GOT3 (cell line): ENCODE results near the gene VGLL4.

ENCODE experiments used
- DNase-seq: peaks from one replicate; lab custom pipeline; 2025; ENCODE audit warnings: mixed read lengths; lab: John Stamatoyannopoulos, UW

Gene VGLL4

DNA sequence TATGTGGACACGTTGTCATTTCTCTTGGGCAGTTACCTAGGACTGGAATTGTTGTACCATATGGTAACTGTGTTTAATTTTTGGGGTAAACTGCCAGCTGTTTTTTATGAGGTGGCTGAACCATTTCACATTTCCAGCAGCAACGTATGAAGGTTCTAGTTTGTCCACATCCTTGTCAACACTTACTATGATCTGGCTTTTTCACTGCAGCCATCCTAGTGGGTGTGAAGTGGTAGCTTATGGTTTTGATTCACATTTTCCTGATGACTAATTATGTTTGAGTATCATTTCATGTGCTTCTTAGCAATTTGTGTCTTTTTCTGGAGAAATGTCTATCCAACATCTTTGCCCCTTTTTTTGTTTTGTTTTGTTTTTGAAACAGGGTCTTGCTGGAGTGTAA lies 96.2 kb downstream of the VGLL4 start:
- DNase-seq: no peak

DNA sequence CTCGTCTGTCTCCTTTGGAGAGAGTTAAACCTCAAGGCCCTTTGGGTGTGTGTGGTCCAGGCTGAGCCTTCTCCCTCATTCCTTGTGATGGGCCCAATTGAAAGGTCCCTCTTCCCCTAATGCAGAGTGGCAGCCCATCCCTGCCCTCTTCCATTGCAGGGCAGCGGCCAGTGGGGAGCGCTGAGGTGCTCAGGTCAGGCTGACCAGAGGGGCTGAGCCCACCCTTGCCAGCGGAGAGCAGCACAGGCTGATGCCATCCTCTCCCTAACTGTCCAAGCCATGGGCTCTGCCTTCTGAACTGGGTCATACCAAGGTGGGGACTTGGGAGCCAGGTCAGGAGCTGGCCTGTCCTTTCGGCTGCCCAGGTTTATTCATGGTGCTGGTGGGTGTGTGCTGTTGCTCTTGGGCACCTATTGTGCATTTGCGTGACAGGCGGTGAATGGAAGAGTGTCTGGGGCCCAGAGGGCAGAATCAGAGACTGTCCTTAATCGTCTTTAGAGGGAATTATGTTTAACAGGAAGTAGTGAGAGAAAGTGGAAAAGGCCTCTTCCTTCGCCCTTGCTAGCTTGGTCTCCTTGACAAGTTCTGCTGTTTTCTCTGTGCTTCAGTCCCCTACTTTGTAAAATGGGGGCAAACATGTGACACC lies 96.9 kb downstream of the VGLL4 start:
- no peak for DNase-seq

DNA sequence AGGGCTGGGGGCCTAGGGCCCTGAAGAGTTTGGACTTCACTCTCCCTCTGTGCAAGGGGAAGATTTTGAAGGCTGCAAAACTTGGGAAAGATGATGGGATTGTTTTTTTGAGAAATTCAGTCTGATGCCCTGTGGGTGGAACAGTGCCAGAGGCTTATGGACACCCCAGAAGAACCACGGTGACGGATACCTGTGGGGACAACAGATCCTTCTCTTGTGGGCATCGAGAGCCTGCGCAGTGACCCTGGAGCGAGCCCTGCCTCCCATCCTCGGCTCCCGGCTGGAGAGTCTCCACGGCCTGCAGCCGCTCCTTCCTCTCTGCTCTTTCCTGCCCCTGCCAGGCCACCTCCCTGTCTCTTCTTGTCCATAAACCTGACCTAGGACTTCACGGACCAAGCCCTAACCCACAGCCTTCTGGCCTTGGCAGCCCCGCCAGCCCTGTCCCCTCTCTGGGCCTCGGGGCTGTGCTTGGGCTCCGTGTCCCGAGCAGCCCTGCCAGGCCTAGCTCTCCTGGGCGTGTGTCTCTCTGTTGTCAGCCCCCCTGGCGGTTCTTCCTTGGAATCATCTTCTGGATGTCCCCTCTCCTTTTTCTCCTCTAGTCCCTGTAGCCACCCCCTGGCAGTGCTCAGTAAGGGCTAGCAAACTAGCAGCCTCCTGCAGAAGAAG lies 98.4 kb downstream of the VGLL4 start:
- no peak for DNase-seq

DNA sequence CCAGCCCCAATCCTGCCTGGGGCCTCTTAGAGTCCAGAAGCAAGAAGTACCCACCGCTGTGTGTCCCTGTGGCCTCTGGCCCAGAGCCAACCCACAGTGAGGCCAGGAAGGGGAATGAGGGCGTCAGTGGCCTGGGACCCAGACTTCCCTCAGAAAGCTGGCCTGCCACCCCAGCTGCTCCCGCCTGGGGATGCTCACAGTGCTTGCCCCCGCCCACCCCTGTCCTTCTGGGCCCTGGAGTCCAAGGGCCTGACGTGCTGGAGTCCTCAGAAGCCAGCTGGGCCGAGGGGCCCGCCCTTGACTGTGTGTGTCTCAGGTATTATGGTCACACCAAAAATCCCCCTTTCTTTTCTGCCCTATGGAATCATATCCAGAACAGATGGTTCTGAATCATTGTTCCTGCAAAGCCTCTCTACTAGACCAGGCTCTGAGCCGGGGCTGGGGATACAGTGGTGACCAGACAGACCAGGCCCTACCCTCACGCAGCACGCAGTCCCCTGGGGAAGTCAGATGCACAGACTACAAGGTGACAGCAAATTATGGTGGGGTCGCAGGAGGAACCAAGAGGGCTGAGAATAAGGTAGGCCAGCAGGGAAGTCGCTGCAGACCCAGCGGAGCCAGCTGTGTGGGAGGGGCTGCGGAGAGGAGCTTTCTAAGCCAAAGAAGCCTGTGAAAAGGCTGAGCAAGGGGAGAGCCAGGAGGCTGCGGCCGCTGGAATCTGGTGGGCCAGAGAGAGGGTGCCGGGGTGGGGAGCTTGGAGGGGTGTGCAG lies 99.1 kb downstream of the VGLL4 start:
- no peak for DNase-seq

DNA sequence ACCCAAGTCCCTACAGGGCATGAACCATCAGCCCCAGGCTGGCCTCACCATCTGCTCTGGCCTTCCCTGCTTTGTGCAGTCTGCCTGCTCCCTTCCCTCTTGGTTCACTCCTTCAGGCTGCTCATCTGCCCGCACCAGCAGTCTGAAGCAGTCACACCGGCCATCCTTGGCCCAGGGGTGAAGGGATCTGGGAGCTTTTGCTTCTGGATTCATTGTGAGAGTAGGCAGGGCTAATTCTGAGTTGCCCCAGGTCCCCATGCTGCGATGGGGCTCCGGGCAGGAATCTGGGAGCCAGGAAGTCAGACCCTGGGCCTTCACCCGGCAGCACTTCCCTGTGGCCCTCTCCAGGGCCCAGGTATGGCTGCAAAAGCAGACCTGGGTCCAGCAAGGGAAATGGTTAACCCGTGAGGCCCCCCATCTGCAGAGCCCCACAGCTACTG lies 99.7 kb downstream of the VGLL4 start:
- no peak for DNase-seq

DNA sequence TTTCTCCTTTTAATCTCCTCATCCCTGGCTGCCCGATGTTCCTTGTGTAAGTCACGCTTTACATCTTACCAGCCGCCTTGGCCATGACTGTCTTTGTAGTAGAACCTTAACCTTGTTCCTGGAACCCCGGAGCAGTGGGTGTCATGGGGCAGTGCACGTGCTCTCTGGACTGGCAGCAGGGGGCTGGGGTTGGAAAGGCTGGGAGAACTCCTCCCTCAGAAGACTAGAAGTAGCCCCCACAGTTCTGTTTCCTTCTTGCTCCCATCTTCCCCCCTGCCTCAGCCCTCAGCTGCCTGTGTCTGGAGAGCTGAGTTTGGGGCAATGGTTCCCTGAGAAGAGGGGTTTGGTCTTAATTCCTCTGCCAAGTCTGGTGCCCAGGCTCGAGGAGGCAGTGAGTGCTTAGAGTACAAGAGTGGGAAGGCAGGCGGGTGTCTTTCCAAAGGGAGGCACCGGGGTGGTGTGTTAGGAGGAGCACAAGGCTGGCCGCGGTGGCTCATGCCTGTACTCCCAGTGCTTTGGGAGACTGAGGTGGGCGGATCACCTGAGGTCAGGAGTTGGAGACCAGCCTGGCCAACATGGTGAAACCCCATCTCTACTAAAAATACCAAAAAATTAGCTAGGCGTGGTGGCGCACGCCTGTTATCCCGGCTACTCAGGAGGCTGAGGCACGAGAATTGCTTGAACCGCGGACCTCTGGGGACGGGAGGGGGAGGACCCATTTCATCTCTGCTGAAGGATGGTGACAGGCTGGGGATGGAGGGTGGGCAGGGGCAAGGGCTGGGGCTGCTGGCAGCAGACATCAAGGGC lies 100.4 kb downstream of the VGLL4 start:
- no peak for DNase-seq

DNA sequence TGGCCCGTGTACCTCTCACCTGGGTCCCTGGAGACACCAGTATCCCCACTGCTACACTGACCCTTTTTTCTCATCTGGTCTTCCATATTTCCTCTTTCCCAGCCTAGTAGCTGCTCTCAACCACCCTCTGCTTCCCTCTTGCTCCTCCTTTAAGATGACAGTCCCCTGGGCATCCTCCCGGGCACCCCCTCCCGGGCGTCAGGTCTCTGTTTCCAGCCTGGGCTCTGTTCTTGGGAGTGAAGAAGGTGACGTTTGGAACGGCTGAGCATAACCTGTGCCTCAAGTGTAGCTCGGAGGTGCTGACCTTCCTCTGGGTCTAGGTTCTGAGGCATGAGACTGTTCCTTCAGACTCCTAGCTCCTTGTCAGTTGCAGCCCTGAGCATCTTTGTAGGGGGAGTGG lies 101.2 kb downstream of the VGLL4 start:
- DNase-seq: no peak

DNA sequence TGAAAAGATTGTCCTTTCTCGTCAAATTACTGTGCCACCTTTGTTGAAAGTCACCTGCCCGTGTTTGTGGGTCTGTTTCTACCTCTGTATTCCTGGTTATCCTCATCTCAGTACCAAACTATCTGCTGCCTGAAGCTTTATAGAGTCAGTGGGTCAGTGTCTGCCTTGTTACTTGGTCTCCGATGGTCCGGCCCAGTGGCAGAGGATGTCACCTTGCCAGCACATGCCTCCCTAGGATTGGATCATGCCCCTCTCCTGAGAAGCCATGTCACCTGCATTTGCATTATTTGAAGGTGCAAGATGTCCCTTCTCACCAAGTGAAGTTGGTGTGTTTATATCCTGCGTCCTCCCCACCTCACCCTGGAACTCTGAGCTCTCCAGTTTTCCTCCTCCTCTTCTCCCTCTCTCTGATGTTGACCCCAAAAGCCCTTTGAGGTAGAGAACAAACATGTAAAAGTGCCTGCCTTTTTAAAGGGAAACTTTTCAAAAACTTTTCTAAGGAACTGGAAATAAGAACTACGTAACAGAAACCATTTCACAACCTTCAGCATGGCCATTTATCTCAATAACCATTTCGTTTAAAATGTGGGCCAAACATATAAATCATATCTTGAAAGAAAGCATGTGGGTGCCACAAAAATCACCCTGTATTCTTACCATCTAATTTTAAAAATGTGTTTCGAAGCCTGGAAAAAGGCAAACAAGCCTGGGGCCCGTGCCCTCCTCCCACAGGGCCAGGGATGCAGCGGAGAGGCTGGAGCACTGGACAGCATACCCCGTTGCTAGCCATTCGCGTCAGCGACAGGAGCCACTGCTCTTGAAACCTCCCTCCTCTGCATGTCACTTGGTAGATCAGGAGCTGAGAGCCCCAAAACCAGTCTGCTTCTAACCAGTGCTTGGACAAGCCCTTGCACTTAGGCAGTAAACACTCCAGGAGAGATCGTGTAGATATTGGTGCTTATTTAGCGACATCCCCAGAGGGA lies 102.1 kb downstream of the VGLL4 start:
- no peak for DNase-seq

DNA sequence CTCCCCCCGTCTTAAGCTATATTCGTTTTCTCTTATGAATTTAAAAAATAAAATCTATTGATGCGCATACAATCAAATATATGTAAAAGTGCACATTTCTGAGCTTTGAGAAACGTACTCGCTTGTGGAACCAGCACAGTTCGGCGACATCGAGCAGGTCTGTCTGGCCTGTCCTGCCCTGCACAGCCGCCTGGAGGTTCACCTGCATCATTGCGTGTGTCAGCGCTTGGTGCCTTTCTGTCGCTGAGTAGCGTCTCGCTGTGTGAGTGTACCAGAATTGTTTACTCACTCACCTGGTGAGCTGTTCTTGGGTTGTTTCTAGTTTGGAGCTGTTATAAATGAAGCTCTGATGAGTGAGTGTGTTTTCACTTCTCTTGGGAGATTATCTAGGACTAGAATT lies 104.0 kb downstream of the VGLL4 start:
- DNase-seq: no peak

DNA sequence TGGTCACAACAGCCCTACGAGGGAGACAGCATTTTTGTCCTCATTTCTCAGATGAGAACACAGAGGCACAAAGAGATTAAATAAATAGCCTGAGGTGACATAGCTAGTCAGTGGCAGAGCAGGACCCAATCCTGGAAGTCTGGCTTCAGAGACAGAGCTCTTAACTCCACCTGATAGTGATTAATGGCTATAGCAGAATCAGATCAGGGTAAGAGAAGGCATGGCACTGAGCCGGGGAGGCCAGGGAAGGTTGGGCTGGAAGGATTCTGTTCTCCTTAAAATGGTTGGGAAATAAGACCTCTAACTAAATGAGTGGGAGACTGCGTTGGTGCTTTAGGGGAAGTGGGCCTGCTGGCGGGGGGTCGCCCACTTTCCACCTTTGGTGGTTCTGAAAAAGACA lies 104.5 kb downstream of the VGLL4 start:
- DNase-seq: no peak

DNA sequence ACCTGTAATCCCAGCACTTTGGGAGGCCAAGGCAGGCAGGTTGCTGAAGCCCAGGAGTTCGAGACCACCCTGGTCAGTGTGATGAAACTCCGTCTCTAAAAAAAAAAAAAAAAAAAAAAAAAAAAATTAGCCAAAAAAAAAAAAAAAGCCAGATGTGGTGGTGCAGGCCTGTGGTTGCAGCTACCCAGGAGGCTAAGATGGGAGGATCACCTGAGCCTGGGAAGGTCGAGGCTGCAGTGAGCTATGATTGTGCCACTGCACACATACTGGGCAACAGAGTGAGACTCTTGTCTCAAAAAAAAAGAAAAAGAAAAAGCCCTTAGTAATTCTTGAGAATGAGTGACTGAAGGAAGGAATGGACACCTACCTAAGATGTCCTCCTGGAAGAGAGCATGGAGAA lies 105.1 kb downstream of the VGLL4 start:
- no peak for DNase-seq

DNA sequence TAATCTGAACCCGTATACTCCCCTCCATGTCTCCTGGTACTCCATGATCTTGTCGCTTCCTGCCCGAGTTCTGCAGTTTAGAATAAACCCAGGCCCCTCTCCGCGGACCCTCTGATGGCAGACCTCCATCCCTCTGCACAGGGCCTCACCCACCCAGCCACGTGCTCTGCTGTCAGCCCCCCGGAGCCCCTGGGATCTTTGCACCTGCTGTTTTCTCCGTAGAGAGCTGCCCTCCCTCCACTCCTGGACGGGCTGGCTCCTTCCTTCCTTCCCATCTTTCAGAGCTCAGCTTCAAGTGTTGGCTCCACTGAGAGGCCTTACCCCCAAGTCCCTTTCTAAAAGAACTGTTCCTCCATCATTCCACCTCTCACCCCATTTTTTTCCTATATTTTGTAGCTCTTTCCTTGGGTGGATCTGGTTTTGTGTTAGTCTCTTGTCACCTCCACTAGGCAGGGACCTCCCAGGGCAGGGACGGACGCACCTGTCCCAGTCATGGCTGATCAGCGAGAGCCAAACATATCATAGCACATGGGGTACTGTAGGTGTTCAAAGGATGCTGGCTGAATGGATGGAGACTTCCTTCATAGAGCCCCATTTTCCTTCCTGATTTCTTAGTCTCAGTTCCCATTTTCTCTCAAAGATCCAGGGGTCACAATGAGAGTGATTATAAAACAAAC lies 106.6 kb downstream of the VGLL4 start:
- no peak for DNase-seq

DNA sequence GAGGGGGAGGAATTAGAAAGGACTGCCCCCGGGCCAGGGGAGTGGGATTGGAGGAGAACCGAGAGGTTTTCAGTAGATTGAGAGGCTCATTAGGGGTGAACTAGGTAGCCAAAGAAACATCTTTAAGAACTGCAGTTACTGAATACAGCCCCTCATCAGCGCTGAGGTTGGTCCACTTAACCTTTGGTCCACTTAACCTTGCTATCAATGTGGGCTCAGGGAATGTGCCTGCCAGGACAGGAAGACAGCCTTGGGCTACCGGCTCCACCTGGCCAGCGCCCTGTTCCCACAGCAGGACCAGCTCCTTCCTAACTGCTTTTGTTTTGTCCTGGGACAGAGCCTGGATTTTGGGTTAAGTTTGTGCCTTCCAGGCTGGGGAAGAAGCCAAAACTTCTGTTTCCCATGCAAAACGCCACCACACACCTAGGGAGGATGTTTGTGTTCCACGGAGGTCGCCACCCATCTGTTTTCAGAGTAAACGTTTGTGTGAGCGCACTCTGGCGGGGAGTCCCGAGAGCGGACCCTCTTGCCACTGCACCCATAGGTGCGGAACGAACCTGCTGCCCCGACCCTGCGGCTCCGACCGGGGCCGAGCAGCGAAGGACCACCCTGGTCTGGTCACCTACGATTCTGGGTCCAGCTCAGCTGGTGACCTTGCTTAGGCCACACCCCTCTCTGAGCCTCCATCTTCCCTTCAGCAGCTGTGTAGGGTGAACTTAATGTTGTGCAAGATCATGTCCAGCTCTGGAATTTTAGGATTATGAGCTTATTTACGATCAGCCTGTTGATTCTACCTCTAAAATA lies 107.4 kb downstream of the VGLL4 start:
- no peak for DNase-seq

DNA sequence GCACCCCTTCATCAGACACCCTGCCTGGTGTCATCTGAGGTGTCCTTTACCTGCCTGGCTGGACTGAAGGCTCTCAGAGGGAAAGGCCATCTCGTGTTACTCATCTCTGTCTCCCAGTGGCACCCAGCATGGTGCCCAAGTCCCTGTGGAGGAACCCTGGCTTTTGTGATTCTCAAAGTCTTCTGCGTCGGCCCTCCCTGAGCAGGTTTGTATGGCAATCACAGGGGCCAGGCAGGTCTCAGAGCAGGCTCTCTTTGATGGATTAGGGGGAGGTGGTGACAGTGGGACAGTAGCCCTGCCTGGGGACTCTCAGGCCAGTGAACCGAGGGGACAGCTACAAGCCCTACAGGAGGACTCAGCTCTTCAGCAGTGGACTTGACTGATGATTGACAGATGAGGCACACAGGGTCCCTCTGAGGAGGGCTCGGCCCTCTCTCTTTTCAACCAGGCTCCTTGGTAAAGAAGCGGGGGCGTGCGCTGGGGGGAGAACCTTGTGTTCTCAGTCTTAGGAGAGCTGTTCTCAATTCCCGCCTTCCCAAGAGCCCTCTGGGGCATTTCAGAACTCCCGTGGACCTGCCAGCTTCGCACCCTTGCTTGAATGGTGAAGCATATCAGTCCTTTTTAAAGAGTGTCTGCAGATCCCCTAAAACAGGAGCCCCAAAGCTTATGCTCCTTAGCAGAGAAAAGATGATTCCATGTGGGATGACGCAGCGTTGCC lies 108.3 kb downstream of the VGLL4 start:
- DNase-seq: no peak

DNA sequence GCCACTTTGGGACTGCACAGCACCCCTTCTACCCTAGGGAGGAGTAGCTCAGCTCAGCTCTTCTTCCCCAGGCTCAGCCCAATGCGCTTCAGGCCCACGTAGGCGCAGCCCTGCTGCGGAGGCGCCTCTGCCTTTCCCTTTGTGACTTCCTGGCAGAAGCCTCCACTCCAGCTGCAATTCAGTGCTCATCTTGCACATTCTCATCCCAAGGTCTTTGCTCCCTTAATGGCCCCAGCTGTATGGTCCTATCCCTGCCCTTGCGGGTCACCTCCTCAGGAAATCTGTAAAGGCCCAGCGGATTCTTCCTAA lies 109.0 kb downstream of the VGLL4 start:
- DNase-seq: no peak

DNA sequence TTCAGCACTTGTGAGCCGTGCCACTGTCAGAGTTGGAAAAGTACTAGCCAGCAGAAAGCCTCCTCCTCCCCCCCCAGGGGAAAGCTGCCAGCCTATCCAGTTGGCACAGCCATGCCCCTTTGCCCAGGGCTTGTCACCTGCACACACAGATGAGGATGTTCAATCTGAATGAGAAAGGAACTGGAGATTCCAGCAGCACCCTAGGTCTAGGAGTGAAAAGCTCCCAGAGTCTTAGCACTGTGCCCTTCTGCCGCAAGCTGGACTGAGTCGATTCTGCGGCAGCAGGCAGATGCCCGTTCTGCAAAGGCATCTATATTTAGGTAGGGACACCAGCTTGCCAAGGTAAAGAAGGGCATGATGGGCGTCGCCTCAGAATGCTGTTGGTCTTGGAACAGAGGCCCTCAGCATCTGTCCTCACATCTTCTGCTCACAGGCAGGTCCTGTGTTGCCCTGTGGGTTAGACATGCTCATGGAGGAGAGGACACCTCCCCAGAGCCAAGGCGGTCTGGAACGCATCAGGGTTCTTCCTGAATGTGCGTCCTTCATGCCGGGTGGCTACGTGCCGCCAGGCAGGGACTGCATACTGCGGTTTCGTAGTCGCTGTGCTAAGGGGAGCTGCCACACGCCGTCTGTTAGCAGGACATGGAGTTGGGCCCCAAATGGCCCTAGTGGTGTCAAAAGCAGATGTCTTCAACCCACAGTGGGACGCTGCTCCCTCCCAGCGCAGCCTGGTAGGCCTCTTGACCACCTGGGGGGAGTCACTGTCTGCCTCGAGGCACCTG lies 109.5 kb downstream of the VGLL4 start:
- DNase-seq: no peak

DNA sequence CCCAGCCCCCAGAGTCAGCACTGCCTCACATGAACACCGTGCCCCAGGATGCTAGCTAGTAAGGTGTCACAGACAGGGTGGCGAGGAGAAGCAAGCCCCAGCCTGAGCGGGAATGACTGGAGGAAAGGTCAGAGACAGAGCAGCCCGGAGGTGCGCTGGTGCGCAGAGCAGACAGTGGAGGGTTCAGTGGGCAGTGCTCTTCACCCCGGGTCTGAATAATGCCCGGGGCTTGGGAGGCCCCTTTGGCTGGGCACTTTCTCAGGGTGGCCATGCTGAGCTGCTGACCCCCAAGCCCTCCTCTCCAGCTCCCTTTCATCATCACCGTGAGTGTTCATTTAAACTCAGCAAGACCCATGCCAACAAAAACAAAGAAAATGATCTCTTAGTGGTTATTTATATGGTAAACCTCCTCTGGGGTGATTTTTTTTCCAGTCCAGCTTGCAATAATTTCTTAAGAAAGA lies 110.8 kb downstream of the VGLL4 start:
- no peak for DNase-seq

DNA sequence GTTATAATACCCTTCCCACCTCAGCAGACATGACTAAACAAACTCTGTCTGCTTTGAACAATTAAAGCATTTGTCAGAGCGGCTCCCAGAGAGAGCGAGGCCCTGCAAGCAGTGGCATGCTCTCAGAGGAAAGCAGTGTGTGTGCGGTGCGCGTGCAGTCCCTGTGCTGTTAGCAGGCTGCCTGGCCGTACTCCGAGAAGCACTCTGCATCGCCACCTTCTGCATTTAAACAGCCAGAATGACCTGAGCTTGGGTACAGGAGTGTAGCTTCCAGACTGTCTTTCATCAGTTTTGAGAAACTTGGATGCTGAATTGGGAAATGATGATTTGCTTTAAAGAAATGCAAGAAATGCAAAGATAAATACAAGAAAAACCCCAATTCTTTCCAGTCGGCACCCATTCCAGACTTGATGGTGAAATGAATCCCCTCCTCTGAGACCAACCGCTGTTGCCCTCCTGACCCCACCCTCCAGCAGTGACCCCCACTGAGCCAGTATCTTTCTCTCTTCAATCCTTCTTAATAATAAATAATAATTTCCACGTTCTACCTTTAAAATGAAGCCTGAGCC lies 113.5 kb downstream of the VGLL4 start:
- DNase-seq: no peak
